GM21737 (cell line): ENCODE measurements around the gene KCNQ1OT1.

ENCODE experiments used
- ATAC-seq: cut with Tn5 transposase; IDR thresholded peaks from one replicate; pipeline ENCODE4 v1.9.1; 2021; ENCODE audit warnings: mild to moderate bottlenecking, moderate library complexity; ENCODE audit not compliant: unreplicated experiment

KCNQ1OT1 gene

DNA sequence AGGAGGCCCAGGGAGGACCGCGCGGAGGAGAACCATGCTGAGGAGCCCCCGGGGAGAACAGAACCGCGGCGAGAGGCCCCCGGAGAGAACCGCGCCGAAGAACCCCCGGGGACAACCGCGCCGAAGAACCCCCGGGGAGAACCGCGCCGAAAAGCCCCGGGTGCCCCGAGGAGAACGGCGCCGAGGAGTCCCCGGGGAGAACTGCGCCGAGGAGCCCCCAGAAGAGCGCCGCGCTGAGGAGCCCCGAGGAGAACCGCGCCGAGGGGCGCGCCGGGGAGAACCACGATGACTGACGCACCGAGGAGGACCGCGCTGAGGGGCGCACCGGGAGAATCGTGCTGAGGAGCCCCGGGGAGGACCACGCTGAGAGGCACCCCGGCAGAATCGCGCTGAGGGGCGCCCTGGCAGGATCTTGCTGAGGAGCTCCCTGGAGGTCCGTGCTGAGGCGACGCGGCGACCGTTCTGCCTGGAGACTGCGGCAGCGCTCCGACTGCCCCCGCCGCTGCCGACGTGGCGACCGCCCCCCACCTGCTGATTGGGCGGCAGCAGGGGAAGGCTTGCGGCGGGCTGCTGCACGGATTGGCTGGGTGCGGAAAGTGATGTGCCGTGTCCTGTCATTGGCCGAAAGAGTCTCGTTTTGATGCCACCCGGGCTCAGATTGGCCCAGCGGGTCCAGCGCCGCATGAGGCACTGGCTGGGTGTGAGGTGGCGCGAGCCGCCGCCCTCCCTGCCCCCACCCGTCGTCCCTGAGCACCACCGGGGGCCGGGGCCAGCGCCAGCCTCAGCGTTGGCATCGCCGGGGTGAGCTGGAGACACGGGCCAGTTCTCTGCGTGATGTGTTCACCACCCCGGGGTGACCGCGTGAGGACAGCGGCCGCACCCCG, at the start of gene KCNQ1OT1:
Gene KCNQ1OT1 (minus strand): TSS at position 464 of the 884 bp plus-strand sequence.
- ATAC-seq: peak; percentile 80

DNA sequence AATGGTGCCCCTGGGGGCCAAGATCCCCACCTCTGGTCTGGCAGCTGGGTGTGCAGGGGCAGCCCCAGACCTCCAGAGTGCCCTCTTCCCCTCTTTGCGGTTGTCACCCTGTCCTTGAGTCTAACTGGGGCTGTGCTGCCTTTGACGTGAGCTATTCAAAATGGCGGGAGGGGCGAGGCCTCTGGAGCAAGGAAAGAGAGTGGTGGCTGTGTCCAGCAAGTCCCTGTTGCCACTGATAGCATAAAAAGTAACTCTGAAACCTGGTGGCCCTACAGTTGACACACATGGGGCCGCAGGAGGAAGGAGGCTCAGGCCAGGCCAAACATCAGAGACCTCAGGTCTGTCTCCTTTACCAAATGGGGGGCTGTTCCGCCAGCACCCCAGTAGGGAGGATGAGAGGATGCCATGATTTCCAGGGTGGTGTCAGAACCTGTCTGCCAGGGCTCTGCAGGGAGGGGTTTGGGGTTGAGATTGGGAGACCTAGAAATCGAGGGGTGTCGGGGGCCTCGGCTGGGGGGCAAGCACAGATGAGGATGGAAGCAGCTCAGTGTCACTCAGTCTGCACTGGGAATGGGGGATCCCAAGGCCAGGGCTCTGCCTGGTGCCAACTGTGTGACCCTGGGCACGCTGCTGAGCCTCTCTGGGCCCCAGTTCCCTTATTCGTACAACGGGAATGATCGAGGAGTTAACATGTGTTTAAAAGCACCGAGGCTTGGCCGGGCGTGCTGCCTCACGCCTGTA, 49.2 kb upstream of the KCNQ1OT1 start:
- ATAC-seq: no peak

DNA sequence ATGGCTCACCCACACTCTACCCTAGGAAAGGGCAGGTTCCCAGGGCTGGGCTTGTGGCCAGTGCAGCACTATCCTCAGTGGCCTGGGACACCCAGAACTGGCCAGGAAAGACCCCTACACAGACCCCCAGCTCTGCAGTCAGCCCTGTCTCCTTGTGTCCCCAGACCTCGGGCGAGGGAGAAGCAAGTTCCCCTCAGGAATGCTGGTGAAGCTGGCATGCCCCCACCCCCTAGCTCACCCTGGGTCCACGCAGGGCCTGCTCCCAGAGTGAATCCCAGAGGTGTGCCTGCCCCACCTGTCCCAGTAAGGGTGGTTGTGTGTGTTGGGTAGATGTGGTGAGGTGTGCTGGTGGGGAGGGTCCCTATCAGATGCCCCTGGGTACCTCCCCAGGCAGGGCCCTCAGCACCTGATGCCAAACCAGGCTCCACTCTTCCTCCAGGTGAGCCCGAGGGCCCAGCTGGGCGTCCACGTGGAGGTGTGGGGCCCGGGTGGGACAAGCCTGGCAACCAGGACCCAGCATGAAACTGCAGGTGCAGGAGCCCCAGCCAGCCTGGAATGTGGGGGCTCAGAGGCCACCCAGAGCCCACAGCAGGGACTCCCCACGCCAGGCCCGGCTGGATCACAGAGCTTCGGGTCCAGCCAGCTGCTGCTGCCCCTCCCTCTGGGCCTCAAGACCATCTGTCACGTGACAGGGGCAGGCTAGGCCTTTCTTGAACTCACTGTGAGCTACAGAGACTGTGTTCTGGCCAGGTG, 48.4 kb upstream of the KCNQ1OT1 start:
- no peak for ATAC-seq

DNA sequence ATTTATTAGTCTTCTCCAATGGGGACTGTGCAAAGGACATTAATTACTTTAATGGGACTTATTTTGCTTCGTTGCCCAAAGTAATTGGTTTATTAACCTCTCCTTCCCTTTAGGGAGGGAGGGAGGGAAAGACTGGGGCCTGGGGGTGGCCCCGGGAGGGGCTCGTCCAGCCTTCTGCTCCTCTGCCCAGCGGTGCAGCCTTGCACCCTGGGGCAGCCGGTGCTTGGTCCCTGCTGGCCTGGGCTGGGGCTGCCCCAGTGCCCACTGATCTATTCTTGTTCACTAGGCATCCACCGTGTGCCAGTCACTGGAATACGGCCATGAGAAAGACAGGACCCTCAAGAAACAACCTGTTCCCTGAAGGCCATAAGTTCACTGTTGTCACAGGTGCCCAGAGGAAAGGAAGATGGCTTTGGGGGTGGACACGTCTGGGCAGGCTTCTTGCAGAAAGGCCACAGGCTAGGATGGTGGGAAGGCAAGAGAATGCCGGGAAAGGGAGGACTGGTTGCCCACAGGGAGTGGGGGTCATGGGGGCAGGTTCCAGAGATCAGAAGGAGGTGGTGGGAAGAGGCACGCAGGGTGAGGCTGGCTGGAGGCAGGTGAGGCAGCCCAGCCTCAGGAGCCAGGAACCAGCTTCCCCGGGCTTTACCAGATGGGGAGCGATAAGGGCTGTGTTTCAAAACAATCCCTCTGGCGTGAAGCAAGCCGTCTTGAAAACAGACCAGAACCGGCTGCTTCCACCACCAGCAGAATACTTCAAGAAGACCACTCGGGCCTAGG, 47.6 kb upstream of the KCNQ1OT1 start:
- no peak for ATAC-seq

DNA sequence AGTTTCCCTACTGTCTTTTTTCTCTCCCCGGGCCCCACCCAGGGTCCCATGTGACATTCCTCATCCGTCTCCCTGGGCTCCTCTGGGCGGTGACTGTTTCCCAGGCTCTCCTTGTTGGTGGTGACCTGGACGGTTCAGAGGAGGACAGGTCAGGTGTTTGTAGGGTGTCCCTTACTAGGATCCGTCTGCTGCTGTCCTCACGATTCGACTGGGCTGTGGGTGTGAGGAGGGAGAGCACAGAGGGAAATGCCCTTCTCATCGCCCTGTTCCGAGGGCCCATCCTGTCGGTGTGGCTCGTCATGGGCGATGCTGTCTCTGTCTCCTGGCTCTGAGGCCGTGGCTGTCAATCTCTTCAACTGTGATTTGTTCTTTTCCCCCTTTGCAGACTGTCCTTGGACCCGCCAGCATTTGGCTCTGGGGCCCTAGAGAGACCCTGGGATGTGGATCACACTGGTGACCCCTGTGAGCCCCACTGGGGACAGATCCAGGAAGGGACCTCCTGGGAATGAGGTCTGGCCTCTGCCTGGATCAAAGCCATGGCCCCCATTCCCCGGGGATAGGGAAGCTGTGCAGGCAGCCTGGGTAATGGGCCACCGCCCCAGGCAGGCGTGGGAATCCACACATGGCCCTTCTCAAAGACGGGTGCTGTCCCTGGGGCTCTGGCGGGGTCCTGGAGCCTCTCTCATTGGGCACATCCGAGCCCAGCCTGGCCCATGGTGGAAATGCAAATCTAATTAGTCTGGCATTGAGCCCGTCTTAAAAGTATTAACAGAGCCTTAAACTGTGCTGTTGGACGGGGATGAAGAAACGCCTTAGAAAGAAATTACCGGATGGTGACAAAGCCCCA, 46.8 kb upstream of the KCNQ1OT1 start:
- ATAC-seq: no peak

DNA sequence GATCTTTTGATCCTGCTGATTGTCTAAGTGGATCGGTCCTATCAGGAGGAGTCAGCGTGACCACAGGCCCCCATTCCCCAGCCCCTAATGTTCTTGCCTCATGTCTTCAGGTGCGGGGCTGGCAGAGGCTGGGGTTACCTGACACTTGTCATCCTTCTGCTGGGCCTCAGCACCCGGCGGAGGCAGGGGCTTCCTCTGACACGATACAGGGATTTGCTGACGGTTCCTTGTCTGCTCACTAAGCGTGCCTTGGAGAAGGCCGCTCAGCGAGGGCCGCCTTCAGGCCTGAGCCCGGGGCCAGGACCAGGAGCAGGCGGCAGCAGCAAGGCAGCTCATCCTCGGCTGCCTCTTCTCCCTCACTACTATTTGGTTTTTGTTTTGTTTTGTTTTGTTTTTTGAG, 45.7 kb upstream of the KCNQ1OT1 start:
- no peak for ATAC-seq

DNA sequence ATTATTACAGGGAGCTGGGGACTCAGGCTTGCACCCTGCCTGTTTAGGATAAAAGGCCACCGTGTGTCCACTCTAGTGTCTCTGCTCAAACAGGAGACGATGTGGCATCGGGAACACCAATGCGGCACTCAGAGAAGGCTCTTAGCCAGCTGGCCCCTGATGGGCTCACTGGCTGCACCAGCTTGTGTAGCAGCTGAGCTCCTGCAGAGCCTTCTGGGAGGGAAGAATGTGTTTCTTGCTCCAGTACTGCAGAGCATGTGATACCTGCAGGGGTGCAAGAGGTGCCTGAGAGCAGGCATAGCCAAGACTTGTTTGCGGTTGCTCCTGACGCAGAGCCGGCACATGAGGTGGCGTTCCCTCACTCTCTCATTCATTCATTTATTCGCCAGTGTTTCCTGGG, 44.4 kb upstream of the KCNQ1OT1 start:
- ATAC-seq: no peak

DNA sequence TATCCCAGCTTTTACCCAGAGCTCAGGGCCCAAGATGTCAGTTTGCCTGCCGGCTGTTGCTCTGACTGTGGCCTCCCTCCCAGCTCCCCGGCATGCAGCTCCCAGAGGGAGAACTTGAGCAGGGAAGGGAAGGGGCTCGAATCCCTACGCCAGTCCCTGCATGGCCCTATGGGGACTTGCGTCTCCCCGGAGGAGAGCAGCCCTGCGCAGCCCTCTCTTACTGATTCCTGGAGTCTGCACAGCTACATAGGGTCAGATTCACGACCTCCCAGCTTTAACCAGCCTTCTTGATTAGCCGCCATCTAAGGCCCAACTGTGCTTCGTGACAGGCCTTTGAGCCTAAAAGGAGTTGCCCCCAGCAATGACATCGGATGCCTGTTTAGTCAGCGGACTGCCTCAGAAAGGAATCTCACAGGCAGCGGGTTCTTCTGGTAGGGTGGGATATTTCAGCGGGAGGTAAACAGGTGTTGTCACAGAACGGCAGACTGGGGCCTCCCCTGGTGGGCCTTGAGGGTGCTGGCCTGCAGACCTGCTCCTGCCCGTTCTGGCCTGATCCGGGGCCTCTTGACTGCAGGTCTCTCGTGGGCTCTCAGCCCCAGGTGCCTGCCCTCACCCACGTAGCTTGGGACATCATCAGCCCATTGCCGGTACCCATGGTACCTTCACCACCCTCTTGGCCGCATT, 43.8 kb upstream of the KCNQ1OT1 start:
- no peak for ATAC-seq

DNA sequence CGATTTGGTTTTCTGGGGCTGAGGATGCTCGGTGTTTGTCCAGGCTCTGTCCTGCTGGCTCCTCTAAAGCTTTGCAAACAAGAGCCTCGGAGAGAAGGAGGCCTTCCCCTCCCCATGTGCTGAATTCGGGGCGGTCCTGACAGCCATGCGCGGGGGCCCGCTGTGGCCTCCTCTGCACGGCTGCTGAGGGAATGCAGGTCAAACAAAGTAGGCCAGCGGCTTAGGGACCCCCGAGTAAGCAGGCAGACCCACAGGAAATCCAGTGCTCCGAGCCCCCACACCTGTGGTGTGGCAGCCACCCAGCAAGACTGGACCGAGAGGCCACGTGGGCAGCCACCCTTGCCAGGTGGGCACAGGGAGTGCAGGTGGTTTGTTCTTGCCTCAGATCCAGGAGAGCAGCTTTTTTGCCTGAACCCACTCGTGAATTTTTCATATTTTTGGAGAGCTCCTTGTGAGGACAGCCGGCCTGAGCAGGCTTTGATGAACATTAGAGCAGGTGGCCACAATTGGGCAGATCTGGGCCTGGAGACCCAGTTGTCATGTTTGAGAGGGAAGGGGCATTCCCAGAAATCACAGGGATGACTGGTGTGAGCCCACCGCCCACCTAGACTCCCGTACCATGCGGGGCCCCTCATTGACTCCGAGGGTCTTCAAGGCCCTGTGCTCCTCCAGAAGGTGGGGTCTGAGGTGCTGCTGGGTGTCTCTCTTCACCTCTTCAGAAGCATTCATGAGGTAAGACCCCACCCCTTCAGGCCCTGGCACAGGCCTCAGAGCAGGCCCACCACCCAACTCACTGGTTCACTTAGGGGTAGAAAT, 43.0 kb upstream of the KCNQ1OT1 start:
- no peak for ATAC-seq

DNA sequence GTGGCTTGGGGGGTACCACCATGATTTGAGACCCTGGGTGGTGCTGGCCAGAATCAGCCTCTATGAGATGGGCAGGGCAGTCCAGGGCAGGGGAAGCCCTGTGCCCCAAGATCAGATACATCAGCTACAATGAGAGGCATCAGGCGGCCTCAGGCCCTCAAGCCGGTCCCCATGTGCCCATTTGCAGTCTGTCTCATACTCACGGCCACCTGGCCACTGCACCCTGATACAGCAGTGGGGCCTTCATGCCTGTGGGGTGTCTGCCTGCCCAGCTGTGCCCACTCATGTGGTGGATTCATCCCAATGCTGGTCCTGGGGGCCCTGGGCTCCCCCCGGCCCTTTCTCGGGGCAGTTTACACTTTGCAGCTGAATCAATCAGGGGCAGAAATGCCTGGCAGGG, 42.4 kb upstream of the KCNQ1OT1 start:
- ATAC-seq: no peak

DNA sequence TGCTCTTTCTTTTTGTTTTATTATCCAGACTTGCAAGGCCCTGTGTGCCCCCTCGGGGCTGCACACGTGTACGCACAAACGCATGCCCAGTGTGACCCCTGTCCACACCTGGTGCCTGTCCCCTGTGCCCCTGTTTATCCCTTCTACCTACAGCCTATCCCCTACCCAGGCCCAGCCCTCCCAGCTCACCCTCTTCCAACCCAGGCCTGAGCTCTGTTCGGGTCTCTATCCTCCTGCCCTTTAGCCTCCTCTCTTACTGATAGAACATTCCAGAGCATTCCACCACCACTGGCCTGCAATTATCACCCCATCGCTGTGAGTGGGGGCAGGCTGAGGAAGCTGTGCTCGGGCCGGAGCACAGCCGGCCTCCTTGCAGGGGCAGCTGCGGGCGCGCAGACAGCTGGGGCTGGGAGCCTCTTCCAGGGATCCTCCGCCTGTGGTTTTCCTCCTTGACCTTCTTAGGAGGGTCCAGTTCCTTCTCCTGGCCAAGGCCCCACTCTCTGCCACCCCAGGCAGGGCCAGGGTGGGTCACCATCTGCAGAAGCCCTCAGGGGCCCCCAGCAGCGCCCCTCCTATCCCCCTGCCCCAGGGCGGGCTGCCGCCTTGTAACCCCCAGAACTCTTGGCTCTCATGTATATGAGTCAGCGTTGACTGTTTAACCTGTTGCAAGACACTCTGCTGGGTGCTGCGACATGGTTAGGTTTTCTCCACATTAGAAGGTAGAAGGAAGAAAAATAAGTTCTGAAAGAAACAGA, 41.8 kb upstream of the KCNQ1OT1 start:
- no peak for ATAC-seq

DNA sequence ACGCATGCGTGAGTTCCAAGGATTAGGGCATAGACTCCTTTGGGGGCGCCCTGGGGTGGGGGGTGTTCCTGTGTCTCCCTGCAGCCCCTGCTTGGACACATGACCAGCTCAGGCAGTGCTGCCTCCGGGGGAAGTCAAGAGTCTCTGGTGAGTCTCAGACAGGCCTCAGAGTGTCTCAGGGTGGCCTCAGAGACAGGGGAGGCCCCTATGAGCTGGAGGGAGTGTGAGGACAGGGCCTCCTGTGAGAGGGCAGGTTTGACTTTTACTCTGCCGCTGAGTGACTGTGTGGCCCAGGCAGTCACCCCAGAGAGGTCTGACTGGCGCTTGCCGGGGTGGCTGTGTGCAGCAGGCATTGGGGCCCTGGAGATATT, 41.2 kb upstream of the KCNQ1OT1 start:
- ATAC-seq: no peak

DNA sequence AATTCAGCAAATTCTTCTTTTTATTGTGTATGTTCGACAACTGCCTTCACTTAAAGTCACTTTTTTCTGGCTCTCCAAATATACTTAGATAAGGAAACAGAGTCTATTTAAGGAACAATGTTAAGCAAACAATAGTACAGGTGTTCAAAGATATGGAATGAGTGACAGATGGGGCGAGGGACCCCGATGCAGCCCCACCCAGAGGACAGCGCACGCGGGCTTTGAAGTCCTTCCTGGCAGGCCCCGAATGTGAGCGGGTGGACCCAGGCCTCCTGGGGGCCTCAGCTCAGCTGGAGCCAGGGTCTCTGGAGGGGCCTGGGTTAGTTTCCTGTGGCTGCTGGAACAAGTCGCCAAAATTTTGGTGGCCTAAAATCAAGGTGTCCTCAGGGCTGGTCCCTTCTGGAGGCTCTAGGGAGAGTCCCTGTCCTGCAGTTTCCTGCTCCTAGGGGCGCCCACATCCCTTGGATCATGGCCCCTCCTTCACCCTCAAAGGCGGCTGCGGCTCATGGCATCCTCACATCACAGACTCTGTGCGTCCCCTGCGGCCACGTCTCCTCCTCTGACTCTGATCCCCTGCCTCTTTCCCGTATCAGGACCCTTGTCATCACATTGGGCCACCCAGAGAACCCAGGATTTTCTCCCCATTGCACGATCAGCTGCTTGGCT, 40.6 kb upstream of the KCNQ1OT1 start:
- no peak for ATAC-seq

DNA sequence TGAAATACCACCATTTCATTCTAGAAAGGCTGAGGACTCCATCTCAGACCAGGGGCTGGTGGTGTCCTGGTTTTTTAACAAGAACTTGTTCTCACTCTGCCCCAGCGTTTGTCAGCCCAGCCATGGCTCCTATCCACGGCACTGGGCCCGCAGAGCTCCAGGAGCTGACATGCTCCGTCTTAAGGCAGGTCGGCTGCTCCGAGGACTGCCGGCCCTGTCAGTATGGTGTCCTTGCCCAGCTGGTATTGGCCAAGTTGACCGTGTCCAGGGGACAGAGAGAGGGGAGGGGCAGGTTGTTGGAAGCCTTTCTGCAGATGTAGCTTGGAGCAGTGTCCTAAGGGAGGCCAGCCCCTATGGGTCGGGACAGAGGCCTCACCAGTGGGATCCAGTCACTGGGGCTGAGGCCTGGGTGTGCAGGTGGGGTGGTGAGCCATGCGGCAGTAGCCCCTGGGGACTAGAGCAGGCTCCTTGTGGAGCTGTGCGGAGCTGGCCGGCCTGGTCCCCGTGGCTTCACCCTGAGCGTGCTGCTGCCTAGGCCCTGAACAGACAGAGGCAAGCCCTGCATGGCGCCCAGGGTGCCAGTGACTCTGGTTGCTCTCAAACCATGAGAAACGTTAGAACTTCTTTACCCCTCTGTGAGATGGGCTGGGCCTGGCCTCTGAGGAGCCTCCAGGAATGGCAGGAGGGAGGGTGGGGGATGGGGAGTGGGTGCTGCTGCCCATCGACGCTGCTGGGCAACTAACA, 39.9 kb upstream of the KCNQ1OT1 start:
- no peak for ATAC-seq

DNA sequence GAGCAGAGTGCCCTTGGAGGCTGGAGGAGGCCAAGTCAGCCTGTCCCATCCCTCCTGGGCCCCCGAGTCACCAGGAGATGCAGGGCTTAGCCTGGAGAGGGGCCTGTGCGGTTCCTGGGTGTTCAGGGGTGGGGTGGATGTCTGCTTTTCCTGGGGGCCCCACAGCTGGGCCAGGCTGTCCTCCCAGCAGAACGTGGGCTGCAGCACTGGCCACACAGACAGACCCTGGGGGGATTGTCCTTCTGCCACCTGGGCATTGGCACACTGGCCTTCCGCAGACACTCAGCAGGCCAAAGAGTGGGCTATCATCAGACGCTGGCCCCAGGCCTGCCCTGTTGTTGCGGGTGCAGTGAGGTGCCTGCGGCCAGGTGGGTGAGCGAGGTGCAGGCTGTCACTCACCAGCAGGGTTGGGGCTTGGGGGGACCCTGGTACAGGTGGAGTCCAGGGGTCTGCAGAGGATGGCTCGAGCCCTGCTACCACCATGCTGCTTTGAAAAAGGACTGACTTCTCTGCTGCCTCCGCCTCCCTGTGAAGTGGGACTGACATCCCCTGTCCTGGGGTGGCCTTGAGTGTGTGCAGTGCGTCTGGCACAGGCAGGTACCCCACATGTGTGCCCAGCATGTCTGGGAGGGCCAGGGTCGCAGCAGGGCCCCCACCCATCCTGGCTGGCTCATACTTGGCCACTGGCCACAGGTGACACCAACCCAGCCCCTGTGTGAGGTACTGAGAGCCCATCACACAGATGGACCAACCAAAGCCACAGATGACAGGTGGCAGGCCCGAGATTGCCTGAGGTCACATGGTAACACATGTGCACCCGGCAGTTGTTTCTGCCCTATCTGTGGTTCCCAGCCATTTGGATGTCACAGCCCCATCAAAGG, 39.0 kb upstream of the KCNQ1OT1 start:
- ATAC-seq: no peak

DNA sequence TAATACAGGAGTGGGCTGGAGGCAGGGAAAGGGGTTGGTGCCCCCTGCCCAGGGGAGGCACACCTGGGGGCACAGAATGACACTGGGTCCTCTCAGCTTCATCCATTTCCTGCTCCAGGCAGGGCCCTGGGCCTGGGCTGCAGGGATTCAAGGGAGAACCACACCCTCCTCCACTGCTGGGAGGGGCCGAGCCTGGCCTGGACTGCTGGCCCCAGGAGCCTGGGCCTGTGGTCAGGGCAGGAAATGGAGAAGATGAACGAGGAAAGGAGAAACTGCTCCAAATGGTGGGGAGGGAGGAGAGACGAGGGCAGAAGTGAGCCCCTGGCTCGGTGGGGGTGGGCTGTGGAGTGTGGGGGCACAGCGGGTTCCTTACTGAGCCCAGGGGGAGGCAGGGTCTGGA, 38.1 kb upstream of the KCNQ1OT1 start:
- ATAC-seq: no peak
